Choroid plexus epithelial cell (primary cell): ENCODE data around the gene GCLC.

Experiments
- DNase-seq: peaks from one replicate; pipeline ENCODE4 v3.0.0-alpha.2; 2010; ENCODE audit warnings: low read depth
- H3K4me3 ChIP-seq: 2 replicates; pipeline ENCODE4 v1.5.1; 2011; ENCODE audit warnings: low read depth, mild to moderate bottlenecking, control low read depth, low read length, moderate library complexity
- CTCF ChIP-seq: conservative IDR thresholded peaks from 2 replicates; pipeline ENCODE4 v1.5.1; 2011; ENCODE audit warnings: low read depth, mild to moderate bottlenecking, control low read depth, inconsistent platforms, low read length, moderate library complexity

GCLC gene

GRCh38 chr6:53526000-53526399, 18.9 kb downstream of the GCLC start:
- DNase-seq = no peak
- no peak overlapping the region for H3K4me3 ChIP-seq
- TF ChIP-seq CTCF = no peak

- no peak overlapping the region for H3K4me3 ChIP-seq
- TF ChIP-seq CTCF = no peak
These were observed 20.5 kb downstream of the GCLC start for GRCh38 chr6:53524455-53524815.

GRCh38 chr6:53523511-53524454, 21.1 kb downstream of the GCLC start:
- no peak for TF ChIP-seq CTCF
- no peak for DNase-seq
- H3K4me3 ChIP-seq = no peak overlapping the region

More at GRCh38 chr6:53524455-53524815, 20.5 kb downstream of the GCLC start:
- peak; percentile 64 for DNase-seq

- no peak for DNase-seq
- H3K4me3 ChIP-seq = no peak overlapping the region
- TF ChIP-seq CTCF = no peak
These were observed 24.5 kb downstream of the GCLC start for GRCh38 chr6:53520320-53520928.

- DNase-seq = no peak
- no peak overlapping the region for H3K4me3 ChIP-seq
- no peak for TF ChIP-seq CTCF
These were observed 26.0 kb downstream of the GCLC start for GRCh38 chr6:53518862-53519261.

- H3K4me3 ChIP-seq = no peak overlapping the region
- peak; percentile 19 for DNase-seq
- no peak for TF ChIP-seq CTCF
These were observed 27.9 kb downstream of the GCLC start for GRCh38 chr6:53517021-53517420.

GRCh38 chr6:53514677-53515076, 30.2 kb downstream of the GCLC start:
- H3K4me3 ChIP-seq = no peak overlapping the region
- no peak for DNase-seq
- TF ChIP-seq CTCF = no peak
